Panc1 (cell line): Measurements from ENCODE around the gene ARHGAP4. TPM values are rescaled to one million over a fixed set of nuclear protein-coding genes. Genes with fewer than 3 reads are reported as not detected.

Experiments used
- ATAC-seq: fragments of 200-7000 bp; cut with Tn5 transposase; 2 replicates; pipeline ENCODE4 v1.9.1; 2020; ENCODE audit warnings: mild to moderate bottlenecking, moderate library complexity
- BruUV-seq: library from RNA; stranded (reverse); fragments of 400-500 nt; replicated peaks from 2 replicates; lab custom pipeline; 2021; lab: Mats Ljungman, UMichigan
- CTCF ChIA-PET: fragments of 300-600 bp; sonication (Branson Sonifier 250); formaldehyde crosslinking; loops from one replicate; lab custom pipeline; 2022; ENCODE audit warnings: antibody characterized with exemption; lab: Charles Lee
- POLR2A ChIA-PET: fragments of 300-600 bp; sonication (Branson Sonifier 250); formaldehyde crosslinking; loops from one replicate; lab custom pipeline; 2022; ENCODE audit warnings: antibody characterized with exemption; lab: Charles Lee
- DNase-seq: peaks from one replicate; pipeline ENCODE4 v3.0.0-alpha.2; 2010; ENCODE audit warnings: low read depth, low spot score
- H3K27ac ChIP-seq: 2 replicates; pipeline ENCODE4 v1.5.1; 2011; ENCODE audit warnings: mild to moderate bottlenecking, low read length, inconsistent platforms
- H3K27me3 ChIP-seq: fragments of 200-500 bp; sonication (Bioruptor generic); 2 replicates; pipeline ENCODE4 v1.6.0; 2014; ENCODE audit warnings: low read length, inconsistent platforms; ENCODE audit not compliant: control insufficient read depth, insufficient read depth
- H3K36me3 ChIP-seq: fragments of 200-500 bp; sonication (Bioruptor generic); 2 replicates; pipeline ENCODE4 v1.5.1; 2014; ENCODE audit warnings: inconsistent platforms, mild to moderate bottlenecking, low read length, moderate library complexity; ENCODE audit not compliant: control insufficient read depth, insufficient read depth
- H3K4me1 ChIP-seq: 2 replicates; pipeline ENCODE4 v1.5.1; 2011; ENCODE audit warnings: inconsistent platforms, mild to moderate bottlenecking, low read length, moderate library complexity; ENCODE audit not compliant: control insufficient read depth, insufficient read depth
- H3K4me3 ChIP-seq, 2 experiments: 2 replicates each; pipeline ENCODE4 v1.5.1; 2011 to 2012; ENCODE audit warnings: low read depth in 2 of 2, low read length in 2 of 2, mild to moderate bottlenecking in 2 of 2, inconsistent platforms in 1 of 2, moderate library complexity in 1 of 2
- H3K9me3 ChIP-seq: fragments of 200-500 bp; sonication (Bioruptor generic); 2 replicates; pipeline ENCODE4 v1.5.1; 2014; ENCODE audit warnings: low read depth, mild to moderate bottlenecking, inconsistent platforms, low read length, moderate library complexity; ENCODE audit not compliant: control insufficient read depth, insufficient read depth
- POLR2AphosphoS5 ChIP-seq: IDR thresholded peaks from 2 replicates; pipeline ENCODE4 v1.6.1; 2012; ENCODE audit warnings: mild to moderate bottlenecking, low read depth, low read length, moderate library complexity
- SIN3A ChIP-seq: IDR thresholded peaks from 2 replicates; pipeline ENCODE4 v1.6.1; 2012; ENCODE audit warnings: low read depth, mild to moderate bottlenecking, low read length, moderate library complexity, borderline replicate concordance; ENCODE audit not compliant: insufficient read depth
- TCF7L2 ChIP-seq: IDR thresholded peaks from 2 replicates; pipeline ENCODE4 v1.6.1; 2011; ENCODE audit warnings: mild to moderate bottlenecking, low read depth, low read length, inconsistent platforms
- in situ Hi-C: cut with HindIII; loops from 2 replicates; pipeline ENCODE4 v1.10.0; 2016; ENCODE audit warnings: low sequenced_read_pairs, low pct_unique_long_range_greater_than_20kb
- intact Hi-C: fragments of 100-400 bp; cut with micrococcal nuclease; formaldehyde crosslinking; loops from one replicate; pipeline ENCODE4 v1.10.0; 2022; ENCODE audit not compliant: unreplicated experiment
- total RNA-seq: library from RNA; stranded (reverse); gene quantifications from one replicate; pipeline ENCODE4 v1.2.1, GENCODE V29; 2021; ENCODE audit not compliant: unreplicated experiment
- TF ChIP-seq, protein P1 (sequence below), 2 experiments: IDR thresholded peaks; 2 replicates each; pipeline ENCODE4 v1.6.1; 2011 to 2012; ENCODE audit warnings: low read depth in 2 of 2, control low read depth in 1 of 2, low read length in 1 of 2, mild to moderate bottlenecking in 1 of 2, moderate library complexity in 1 of 2; ENCODE audit not compliant: insufficient read depth in 1 of 2
- TF ChIP-seq, protein P2 (sequence below): fragments of 450-650 bp; IDR thresholded peaks from 2 replicates; pipeline ENCODE4 v1.5.1; 2017; ENCODE audit warnings: mild to moderate bottlenecking

Gene ARHGAP4
- total RNA-seq, 1 experiment from 2014 or later, result 225 TPM

DNA sequence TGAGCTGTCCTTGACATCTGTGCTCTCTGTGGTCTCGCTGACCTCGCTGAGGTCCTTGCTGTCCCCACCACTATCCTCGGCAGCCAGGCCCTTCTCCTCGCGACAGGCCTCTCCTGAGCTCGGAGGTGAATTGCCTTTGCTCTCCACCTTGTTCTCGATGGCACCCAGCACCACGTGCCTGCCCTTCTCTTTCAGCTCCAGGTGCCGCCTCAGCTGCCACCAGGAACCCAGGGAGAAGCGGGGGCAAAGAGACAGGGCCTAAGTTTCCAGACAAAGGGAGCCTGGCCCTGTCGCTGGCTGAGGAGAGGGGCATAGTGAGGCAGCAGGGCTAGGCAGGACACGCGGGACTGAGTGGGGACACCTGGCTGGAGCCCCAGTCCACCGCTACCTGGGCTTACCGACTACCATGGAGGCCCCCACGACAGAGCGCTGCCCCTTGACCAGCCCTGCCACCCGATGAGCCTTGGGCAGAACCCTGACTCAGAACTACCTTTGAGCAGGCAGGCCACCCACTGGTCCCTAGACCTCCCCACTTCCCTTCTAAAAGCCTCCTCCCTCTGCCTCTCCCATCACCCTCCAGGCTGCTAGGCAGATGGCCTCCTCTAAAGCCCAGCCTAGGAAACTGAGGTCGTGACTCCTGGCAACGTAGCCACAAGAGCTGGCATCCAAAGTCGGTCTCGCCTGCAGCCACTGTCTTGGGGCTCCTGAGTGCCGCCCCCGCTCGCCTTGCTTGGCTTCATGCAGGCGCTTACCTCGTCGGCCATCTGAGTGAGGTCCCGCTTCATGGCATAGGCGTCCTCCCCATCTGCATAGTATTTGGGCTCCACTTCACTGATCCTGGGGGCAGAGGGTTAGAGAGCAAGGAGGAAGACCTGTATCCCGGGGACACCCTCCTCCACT lies 4.2 kb upstream of the ARHGAP4 start:
- H3K36me3 ChIP-seq, result peaks cover 7% of the 10 kb centered on the region
- no peak overlapping the region for H3K4me3 ChIP-seq
- peak overlapping the region; percentile 79 for H3K27ac ChIP-seq
- H3K4me1 ChIP-seq, result peaks cover 36% of the 10 kb centered on the region
- H3K27me3 ChIP-seq, result no peaks in the 10 kb centered on the region
- in situ Hi-C loops (no loop called here), intact Hi-C loops (no loop called here)
- DNase-seq (no peak), ATAC-seq (no peak)
- TF ChIP-seq, protein P1, sequence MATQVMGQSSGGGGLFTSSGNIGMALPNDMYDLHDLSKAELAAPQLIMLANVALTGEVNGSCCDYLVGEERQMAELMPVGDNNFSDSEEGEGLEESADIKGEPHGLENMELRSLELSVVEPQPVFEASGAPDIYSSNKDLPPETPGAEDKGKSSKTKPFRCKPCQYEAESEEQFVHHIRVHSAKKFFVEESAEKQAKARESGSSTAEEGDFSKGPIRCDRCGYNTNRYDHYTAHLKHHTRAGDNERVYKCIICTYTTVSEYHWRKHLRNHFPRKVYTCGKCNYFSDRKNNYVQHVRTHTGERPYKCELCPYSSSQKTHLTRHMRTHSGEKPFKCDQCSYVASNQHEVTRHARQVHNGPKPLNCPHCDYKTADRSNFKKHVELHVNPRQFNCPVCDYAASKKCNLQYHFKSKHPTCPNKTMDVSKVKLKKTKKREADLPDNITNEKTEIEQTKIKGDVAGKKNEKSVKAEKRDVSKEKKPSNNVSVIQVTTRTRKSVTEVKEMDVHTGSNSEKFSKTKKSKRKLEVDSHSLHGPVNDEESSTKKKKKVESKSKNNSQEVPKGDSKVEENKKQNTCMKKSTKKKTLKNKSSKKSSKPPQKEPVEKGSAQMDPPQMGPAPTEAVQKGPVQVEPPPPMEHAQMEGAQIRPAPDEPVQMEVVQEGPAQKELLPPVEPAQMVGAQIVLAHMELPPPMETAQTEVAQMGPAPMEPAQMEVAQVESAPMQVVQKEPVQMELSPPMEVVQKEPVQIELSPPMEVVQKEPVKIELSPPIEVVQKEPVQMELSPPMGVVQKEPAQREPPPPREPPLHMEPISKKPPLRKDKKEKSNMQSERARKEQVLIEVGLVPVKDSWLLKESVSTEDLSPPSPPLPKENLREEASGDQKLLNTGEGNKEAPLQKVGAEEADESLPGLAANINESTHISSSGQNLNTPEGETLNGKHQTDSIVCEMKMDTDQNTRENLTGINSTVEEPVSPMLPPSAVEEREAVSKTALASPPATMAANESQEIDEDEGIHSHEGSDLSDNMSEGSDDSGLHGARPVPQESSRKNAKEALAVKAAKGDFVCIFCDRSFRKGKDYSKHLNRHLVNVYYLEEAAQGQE (IDR thresholded peaks at IDR 0.05; ENCODE audit: insufficient read depth in 1 of 2, low read depth in 2 of 2, low read length in 1 of 2), result no peak
- TF ChIP-seq, protein P2, sequence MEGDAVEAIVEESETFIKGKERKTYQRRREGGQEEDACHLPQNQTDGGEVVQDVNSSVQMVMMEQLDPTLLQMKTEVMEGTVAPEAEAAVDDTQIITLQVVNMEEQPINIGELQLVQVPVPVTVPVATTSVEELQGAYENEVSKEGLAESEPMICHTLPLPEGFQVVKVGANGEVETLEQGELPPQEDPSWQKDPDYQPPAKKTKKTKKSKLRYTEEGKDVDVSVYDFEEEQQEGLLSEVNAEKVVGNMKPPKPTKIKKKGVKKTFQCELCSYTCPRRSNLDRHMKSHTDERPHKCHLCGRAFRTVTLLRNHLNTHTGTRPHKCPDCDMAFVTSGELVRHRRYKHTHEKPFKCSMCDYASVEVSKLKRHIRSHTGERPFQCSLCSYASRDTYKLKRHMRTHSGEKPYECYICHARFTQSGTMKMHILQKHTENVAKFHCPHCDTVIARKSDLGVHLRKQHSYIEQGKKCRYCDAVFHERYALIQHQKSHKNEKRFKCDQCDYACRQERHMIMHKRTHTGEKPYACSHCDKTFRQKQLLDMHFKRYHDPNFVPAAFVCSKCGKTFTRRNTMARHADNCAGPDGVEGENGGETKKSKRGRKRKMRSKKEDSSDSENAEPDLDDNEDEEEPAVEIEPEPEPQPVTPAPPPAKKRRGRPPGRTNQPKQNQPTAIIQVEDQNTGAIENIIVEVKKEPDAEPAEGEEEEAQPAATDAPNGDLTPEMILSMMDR, result no peak
- H3K9me3 ChIP-seq, result no peaks in the 10 kb centered on the region
- ChIA-PET CTCF (no interaction called here), POLR2A (interaction anchor here (0.7 kb wide), 1 partner anchor 7 kb away, joined by 3 read pairs; no protein-coding TSS in a partner anchor)
- BruUV-seq, result no TSS peak

DNA sequence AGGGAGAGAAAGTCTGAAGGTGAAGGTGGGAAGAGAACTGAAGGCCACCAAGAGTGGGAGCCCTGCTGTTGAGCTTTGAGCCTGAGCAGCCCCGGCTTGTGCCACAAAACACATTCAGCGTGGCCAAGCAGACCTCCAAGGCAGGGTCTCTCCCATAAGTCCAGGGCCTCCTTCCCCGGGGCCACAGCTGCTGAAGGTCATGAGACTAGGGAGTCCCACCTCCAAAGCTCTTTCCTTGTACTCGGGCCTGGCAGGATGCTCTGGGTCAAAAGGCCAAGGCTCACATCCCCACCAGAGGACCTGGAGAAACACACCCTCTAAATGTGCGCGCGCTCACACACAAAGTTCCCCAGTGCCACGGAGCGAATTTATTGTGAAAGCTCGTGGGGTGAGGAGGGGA lies 3.5 kb upstream of the ARHGAP4 start:
- no peaks in the 10 kb centered on the region for H3K9me3 ChIP-seq
- CTCF ChIA-PET, result no interaction called here

More for the DNA sequence above, 3.5 kb upstream of the ARHGAP4 start:
- no peak for ATAC-seq
- Histone ChIP-seq H3K27ac (peak overlapping the region; percentile 79), H3K4me3 (peak overlapping the region in 1 of 2 experiments; percentile 57; a peak in 2 of 4 replicates), H3K4me1 (peaks cover 43% of the 10 kb centered on the region), H3K36me3 (peaks cover 7% of the 10 kb centered on the region), H3K27me3 (no peaks in the 10 kb centered on the region)
- in situ Hi-C loops, result no loop called here
- intact Hi-C loops, result loop anchor here (10.0 kb wide), 1 partner anchor 165 kb away; the partner anchor contains the start of gene PLXNB3
- DNase-seq, result no peak
- TF ChIP-seq POLR2AphosphoS5 (no peak), SIN3A (no peak), TCF7L2 (no peak)
- TF ChIP-seq, protein P1 (IDR thresholded peaks at IDR 0.05; ENCODE audit: insufficient read depth in 1 of 2, low read depth in 2 of 2, low read length in 1 of 2), result no peak
- TF ChIP-seq, protein P2, result no peak
- no TSS peak for BruUV-seq
- POLR2A ChIA-PET, result no interaction called here
